Measurements from ENCODE around the gene UCP3. TPM values are rescaled to one million over a fixed set of nuclear protein-coding genes. Genes with fewer than 3 reads are reported as not detected.

UCP3 gene
- total RNA-seq, 2 experiments from 2014 or later: 2.4 to 3.2 TPM

- Histone ChIP-seq H3K9me2 (ENCODE audit: insufficient read depth, low read length) (no peaks in the 10 kb centered on the region), H2AFZ (ENCODE audit: low read length) (no peak overlapping the region), H3K9me3 (ENCODE audit: low read length) (no peaks in the 10 kb centered on the region), H3K36me3 (ENCODE audit: insufficient read depth, low read length) (peaks cover 26% of the 10 kb centered on the region), H3K4me3 (ENCODE audit: low read depth, low read length, poor library complexity, severe bottlenecking) (no peak overlapping the region), H3K27ac (ENCODE audit: low read depth, low read length, poor library complexity, severe bottlenecking) (no peak overlapping the region), H3K4me2 (ENCODE audit: low read length) (no peak overlapping the region), H3K79me2 (ENCODE audit: insufficient read depth, low read depth, low read length) (no peaks in the 10 kb centered on the region), H3K4me1 (ENCODE audit: insufficient read depth, low read length, poor library complexity, severe bottlenecking) (no peaks in the 10 kb centered on the region), H4K20me1 (ENCODE audit: insufficient read depth, low read length) (no peaks in the 10 kb centered on the region)
- DNase-seq (ENCODE audit: low spot score): no peak
- POLR2A ChIA-PET: interaction anchor here (0.6 to 1.1 kb wide), 2 partner anchors 11 to 526 kb away, joined by 4 read pairs; no protein-coding TSS in a partner anchor
- no TSS peak for BruUV-seq (replicated peaks)
- CTCF ChIA-PET (ENCODE audit: unreplicated experiment): no interaction called here
- no peak for TF ChIP-seq EZH2phosphoT487 (IDR thresholded peaks at IDR 0.05; ENCODE audit: borderline replicate concordance, low read depth, low read length)
- TF ChIP-seq, protein P1, sequence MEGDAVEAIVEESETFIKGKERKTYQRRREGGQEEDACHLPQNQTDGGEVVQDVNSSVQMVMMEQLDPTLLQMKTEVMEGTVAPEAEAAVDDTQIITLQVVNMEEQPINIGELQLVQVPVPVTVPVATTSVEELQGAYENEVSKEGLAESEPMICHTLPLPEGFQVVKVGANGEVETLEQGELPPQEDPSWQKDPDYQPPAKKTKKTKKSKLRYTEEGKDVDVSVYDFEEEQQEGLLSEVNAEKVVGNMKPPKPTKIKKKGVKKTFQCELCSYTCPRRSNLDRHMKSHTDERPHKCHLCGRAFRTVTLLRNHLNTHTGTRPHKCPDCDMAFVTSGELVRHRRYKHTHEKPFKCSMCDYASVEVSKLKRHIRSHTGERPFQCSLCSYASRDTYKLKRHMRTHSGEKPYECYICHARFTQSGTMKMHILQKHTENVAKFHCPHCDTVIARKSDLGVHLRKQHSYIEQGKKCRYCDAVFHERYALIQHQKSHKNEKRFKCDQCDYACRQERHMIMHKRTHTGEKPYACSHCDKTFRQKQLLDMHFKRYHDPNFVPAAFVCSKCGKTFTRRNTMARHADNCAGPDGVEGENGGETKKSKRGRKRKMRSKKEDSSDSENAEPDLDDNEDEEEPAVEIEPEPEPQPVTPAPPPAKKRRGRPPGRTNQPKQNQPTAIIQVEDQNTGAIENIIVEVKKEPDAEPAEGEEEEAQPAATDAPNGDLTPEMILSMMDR (conservative IDR thresholded peaks at IDR 0.05; ENCODE audit: low read length): no peak
- intact Hi-C loops (cut with micrococcal nuclease; ENCODE audit: unreplicated experiment): no loop called here
These were observed 47.1 kb upstream of the UCP3 start for GRCh38 chr11:74055938-74056337.

- ChIA-PET CTCF (ENCODE audit: unreplicated experiment) (no interaction called here), POLR2A (no interaction called here)
- Histone ChIP-seq H3K4me3 (ENCODE audit: low read depth, low read length, poor library complexity, severe bottlenecking) (no peak overlapping the region), H3K27ac (ENCODE audit: low read depth, low read length, poor library complexity, severe bottlenecking) (no peak overlapping the region), H3K4me2 (ENCODE audit: low read length) (no peak overlapping the region), H3K4me1 (ENCODE audit: insufficient read depth, low read length, poor library complexity, severe bottlenecking) (no peaks in the 10 kb centered on the region), H3K9me3 (ENCODE audit: low read length) (no peaks in the 10 kb centered on the region), H2AFZ (ENCODE audit: low read length) (no peak overlapping the region), H3K36me3 (ENCODE audit: insufficient read depth, low read length) (peaks cover 43% of the 10 kb centered on the region), H4K20me1 (ENCODE audit: insufficient read depth, low read length) (no peaks in the 10 kb centered on the region), H3K79me2 (ENCODE audit: insufficient read depth, low read depth, low read length) (no peaks in the 10 kb centered on the region), H3K9me2 (ENCODE audit: insufficient read depth, low read length) (no peaks in the 10 kb centered on the region)
- no peak for DNase-seq (ENCODE audit: low spot score)
- intact Hi-C loops (cut with micrococcal nuclease; ENCODE audit: unreplicated experiment): no loop called here
- BruUV-seq (replicated peaks): no TSS peak
- TF ChIP-seq EZH2phosphoT487 (IDR thresholded peaks at IDR 0.05; ENCODE audit: borderline replicate concordance, low read depth, low read length): no peak
- TF ChIP-seq, protein P1 (conservative IDR thresholded peaks at IDR 0.05; ENCODE audit: low read length): no peak
These were observed 41.6 kb upstream of the UCP3 start for GRCh38 chr11:74050465-74050864.

GRCh38 chr11:74048993-74049392 is 40.1 kb upstream of the UCP3 start:
- H3K9me2 ChIP-seq (ENCODE audit: insufficient read depth, low read length): no peaks in the 10 kb centered on the region
- H3K4me1 ChIP-seq (ENCODE audit: insufficient read depth, low read length, poor library complexity, severe bottlenecking): no peaks in the 10 kb centered on the region
- H2AFZ ChIP-seq (ENCODE audit: low read length): no peak overlapping the region
- ChIA-PET CTCF (ENCODE audit: unreplicated experiment) (no interaction called here), POLR2A (no interaction called here)
- no TSS peak for BruUV-seq (replicated peaks)
- no peak for DNase-seq (ENCODE audit: low spot score)
- TF ChIP-seq EZH2phosphoT487 (IDR thresholded peaks at IDR 0.05; ENCODE audit: borderline replicate concordance, low read depth, low read length): no peak
- TF ChIP-seq, protein P1 (conservative IDR thresholded peaks at IDR 0.05; ENCODE audit: low read length): no peak
- intact Hi-C loops (cut with micrococcal nuclease; ENCODE audit: unreplicated experiment): no loop called here
- H3K4me2 ChIP-seq (ENCODE audit: low read length): no peak overlapping the region
- H3K4me3 ChIP-seq (ENCODE audit: low read depth, low read length, poor library complexity, severe bottlenecking): no peak overlapping the region
- H4K20me1 ChIP-seq (ENCODE audit: insufficient read depth, low read length): no peaks in the 10 kb centered on the region
- H3K36me3 ChIP-seq (ENCODE audit: insufficient read depth, low read length): peaks cover 51% of the 10 kb centered on the region
- no peaks in the 10 kb centered on the region for H3K79me2 ChIP-seq (ENCODE audit: insufficient read depth, low read depth, low read length)
- no peak overlapping the region for H3K27ac ChIP-seq (ENCODE audit: low read depth, low read length, poor library complexity, severe bottlenecking)
- no peaks in the 10 kb centered on the region for H3K9me3 ChIP-seq (ENCODE audit: low read length)
